ENCODE measurements around the gene LDLR. TPM values are rescaled to one million over a fixed set of nuclear protein-coding genes. Genes with fewer than 3 reads are reported as not detected.
"Not testable (repeated sequence)": the region's sequence is repeated elsewhere in the genome, so short reads cannot be mapped to it uniquely, and the experiment has no call there.

The LDLR gene
- polyA plus RNA-seq, 1 donor = 35.8 TPM

DNA sequence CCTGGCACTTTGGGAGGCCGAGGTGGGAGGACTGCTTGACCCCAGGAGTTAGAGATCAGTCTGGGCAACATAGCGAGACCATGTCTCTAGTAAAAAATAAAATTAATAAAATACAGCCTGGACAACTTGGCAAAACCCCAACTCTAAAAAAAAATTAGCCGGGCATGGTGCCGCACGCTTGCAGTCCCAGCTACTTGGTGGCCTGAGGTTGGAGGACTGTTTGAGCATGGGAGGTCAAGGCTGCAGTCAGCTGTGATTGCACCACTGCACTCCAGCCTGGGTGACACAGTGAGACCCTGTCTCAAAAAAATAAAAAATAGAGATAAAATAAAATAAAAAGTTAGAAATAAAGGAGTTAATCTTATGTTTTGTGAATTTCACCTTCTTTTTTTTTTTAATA lies 81.9 kb downstream of the LDLR start:
- H3K4me1 ChIP-seq (ENCODE audit: control insufficient read depth, insufficient read depth, low read length) = no peaks in the 10 kb centered on the region
- H3K27ac ChIP-seq (ENCODE audit: low read length) = no peak overlapping the region
- no peak for DNase-seq
- no CpG with 5 or more reads among the region's 5 CpGs for WGBS (ENCODE audit: insufficient coverage, low lambda C conversion rate)
- peaks cover 63% of the 10 kb centered on the region for H3K36me3 ChIP-seq (ENCODE audit: control insufficient read depth, insufficient read depth, low read length)
- no peak overlapping the region for H3K4me3 ChIP-seq (ENCODE audit: low read length)
- no peaks in the 10 kb centered on the region for H3K27me3 ChIP-seq (ENCODE audit: control insufficient read depth, insufficient read depth, low read length)
- H3K9me3 ChIP-seq (ENCODE audit: control insufficient read depth, low read depth, low read length) = peaks cover 2% of the 10 kb centered on the region

DNA sequence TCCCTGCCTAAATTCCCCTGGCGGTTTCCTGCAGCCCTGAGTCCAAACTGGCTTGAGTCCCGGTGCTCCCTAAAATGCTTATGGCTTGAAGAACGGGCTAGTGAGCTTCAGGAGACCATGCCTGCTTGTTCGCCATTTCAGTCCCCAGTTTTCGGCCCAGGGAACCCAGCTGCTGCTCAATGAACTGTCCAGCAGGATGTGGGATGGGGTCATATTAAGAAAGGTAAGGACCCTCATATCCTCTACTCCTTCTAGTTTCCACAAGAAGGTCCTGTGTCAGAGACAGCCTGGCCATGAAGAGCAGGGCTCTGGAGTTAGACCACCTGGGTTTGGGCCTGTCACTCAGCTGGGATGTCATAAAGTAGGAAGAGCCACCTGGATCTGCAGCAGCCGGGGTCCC lies 83.3 kb downstream of the LDLR start:
- Histone ChIP-seq H3K4me1 (ENCODE audit: control insufficient read depth, insufficient read depth, low read length) (no peaks in the 10 kb centered on the region), H3K9me3 (ENCODE audit: control insufficient read depth, low read depth, low read length) (peaks cover 2% of the 10 kb centered on the region), H3K27ac (ENCODE audit: low read length) (no peak overlapping the region), H3K4me3 (ENCODE audit: low read length) (no peak overlapping the region), H3K27me3 (ENCODE audit: control insufficient read depth, insufficient read depth, low read length) (no peaks in the 10 kb centered on the region), H3K36me3 (ENCODE audit: control insufficient read depth, insufficient read depth, low read length) (peaks cover 64% of the 10 kb centered on the region)
- WGBS (ENCODE audit: insufficient coverage, low lambda C conversion rate) = 80% methylated on average over 1 of the region's 6 CpGs
- DNase-seq = no peak

DNA sequence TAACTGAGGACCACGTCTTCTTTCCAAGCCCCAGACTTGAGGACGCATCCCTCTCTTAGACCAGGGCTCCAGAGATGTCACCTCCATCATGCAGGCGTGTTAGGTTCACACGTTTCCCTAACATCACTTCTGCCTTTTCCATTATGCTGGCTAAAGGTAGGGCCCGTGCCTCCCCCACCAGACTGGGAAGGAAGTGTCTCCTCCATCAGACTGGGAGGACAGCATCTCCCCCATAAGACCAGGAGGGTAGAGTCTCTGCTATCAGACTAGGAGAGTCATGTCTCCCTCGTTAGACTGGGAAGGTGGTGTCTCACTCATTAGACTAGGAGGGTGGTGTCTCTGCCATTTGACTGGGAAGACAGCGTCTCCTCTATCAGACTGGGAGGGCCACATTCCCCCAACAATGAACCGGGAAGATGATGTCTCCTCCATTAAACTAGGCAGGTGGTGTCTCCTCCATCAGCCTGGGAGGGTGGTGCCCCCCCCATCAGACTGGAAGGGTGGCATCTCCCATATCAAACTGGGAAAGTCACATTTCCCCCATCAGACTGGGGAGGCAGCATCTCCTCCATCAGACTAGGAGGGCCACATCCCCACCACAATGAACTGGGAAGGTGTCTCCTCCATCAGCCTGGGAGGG lies 84.4 kb downstream of the LDLR start:
- no peaks in the 10 kb centered on the region for H3K4me1 ChIP-seq (ENCODE audit: control insufficient read depth, insufficient read depth, low read length)
- peaks cover 2% of the 10 kb centered on the region for H3K9me3 ChIP-seq (ENCODE audit: control insufficient read depth, low read depth, low read length)
- DNase-seq = no peak
- H3K27ac ChIP-seq (ENCODE audit: low read length) = no peak overlapping the region
- no peaks in the 10 kb centered on the region for H3K27me3 ChIP-seq (ENCODE audit: control insufficient read depth, insufficient read depth, low read length)
- WGBS (ENCODE audit: insufficient coverage, low lambda C conversion rate) = no CpG with 5 or more reads among the region's 8 CpGs
- H3K4me3 ChIP-seq (ENCODE audit: low read length) = no peak overlapping the region
- peaks cover 68% of the 10 kb centered on the region for H3K36me3 ChIP-seq (ENCODE audit: control insufficient read depth, insufficient read depth, low read length)

DNA sequence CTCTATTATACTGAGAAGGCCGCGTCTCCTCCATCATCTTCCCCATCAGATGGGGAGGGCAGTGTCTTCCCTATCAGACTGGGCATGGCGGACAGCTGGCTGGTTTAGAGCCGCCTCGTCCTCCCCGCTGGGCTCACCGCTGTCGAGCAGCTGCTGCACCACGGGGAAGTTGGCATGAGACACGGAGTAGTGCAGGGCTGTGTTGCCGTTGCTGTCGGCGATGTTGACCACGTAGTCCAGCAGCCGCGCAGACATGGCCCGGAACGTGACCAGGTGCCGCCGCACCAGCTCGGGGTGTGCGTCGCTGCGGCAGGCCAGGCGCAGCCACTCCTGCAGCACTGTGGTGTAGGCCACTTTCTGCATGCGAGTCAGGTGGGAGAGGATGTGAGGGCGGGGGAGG lies 85.1 kb downstream of the LDLR start:
- Histone ChIP-seq H3K9me3 (ENCODE audit: control insufficient read depth, low read depth, low read length) (peaks cover 2% of the 10 kb centered on the region), H3K4me3 (ENCODE audit: low read length) (no peak overlapping the region), H3K4me1 (ENCODE audit: control insufficient read depth, insufficient read depth, low read length) (no peaks in the 10 kb centered on the region), H3K27me3 (ENCODE audit: control insufficient read depth, insufficient read depth, low read length) (no peaks in the 10 kb centered on the region), H3K27ac (ENCODE audit: low read length) (no peak overlapping the region), H3K36me3 (ENCODE audit: control insufficient read depth, insufficient read depth, low read length) (peaks cover 69% of the 10 kb centered on the region)
- no peak for DNase-seq
- WGBS (ENCODE audit: insufficient coverage, low lambda C conversion rate) = no CpG with 5 or more reads among the region's 27 CpGs

DNA sequence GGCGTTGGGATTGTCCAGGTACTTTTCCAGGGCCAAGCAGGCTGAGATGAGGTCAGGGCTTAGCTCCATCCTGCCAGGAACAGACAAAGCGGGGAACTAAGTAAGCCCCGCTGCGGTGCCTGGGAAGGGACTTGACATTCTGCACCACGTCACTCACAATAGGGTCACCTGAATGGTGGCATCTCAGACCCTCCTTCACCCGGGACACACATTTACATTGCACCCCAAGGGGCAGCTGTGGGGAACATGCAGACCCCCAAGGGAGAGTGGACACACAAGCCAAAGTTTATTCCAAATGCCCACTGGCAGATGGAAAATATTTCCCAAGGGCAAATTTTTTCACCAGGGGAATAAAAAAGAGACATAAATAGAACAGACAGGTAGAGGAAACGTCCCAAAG lies 86.7 kb downstream of the LDLR start:
- peaks cover 2% of the 10 kb centered on the region for H3K9me3 ChIP-seq (ENCODE audit: control insufficient read depth, low read depth, low read length)
- no CpG with 5 or more reads among the region's 7 CpGs for WGBS (ENCODE audit: insufficient coverage, low lambda C conversion rate)
- H3K27me3 ChIP-seq (ENCODE audit: control insufficient read depth, insufficient read depth, low read length) = no peaks in the 10 kb centered on the region
- DNase-seq = no peak
- H3K4me3 ChIP-seq (ENCODE audit: low read length) = no peak overlapping the region
- H3K4me1 ChIP-seq (ENCODE audit: control insufficient read depth, insufficient read depth, low read length) = no peaks in the 10 kb centered on the region
- H3K27ac ChIP-seq (ENCODE audit: low read length) = no peak overlapping the region
- H3K36me3 ChIP-seq (ENCODE audit: control insufficient read depth, insufficient read depth, low read length) = peaks cover 59% of the 10 kb centered on the region

DNA sequence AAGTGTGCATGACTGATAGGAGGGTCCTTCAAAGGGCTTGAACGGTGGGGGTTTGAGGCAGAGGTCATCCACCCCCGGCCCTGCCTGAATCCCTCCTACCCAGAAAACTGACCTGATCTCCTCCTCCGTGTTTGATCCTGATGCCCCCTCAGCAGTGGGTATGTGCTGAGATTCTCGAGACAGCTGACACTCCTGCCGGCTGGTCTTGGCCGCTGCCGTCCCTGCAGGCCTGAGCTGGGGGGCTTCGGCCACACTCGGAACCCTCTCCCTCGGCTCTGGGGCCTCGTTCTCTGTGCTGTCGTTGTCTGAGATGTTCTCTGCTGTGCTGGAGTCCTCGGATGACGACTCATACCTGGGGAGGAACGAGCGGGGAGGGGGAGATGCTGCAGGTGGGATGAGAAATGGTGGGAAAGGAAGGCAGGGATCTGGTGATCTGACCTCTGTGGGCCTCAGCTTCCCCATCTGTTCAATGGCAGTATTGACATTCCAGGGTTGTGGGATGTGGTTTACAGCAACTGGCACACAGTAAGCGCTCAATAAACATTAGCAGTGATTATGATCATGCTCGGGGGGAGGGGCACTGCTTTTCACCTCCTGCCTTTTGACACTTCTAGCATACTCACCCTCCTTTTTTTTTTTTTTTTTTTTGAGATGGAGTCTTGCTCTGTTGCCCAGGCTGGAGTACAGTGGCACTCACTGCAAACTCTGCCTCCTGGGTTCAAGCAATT lies 87.4 kb downstream of the LDLR start:
- no CpG with 5 or more reads among the region's 18 CpGs for WGBS (ENCODE audit: insufficient coverage, low lambda C conversion rate)
- Histone ChIP-seq H3K9me3 (ENCODE audit: control insufficient read depth, low read depth, low read length) (peaks cover 2% of the 10 kb centered on the region), H3K4me1 (ENCODE audit: control insufficient read depth, insufficient read depth, low read length) (no peaks in the 10 kb centered on the region), H3K4me3 (ENCODE audit: low read length) (no peak overlapping the region), H3K36me3 (ENCODE audit: control insufficient read depth, insufficient read depth, low read length) (peaks cover 56% of the 10 kb centered on the region), H3K27me3 (ENCODE audit: control insufficient read depth, insufficient read depth, low read length) (no peaks in the 10 kb centered on the region), H3K27ac (ENCODE audit: low read length) (no peak overlapping the region)
- DNase-seq = no peak

DNA sequence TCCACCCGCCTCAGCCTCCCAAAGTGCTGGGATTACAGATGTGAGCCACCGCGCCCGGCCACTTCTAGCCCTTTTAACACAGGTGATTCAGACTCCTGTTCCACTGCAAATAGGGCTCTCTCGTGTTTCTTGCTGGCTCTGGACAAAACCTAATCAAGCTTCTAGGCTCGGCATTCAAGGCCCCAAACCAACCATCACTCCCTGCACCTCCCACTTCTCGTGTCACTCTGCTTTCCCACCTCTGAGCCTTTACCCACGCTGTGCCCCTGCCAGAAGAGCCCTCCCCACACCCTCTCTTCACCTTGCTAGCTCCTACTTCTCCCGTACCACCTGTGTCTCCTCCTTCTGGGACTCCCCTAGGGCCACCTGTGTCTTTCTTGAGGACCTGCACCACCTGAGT lies 88.3 kb downstream of the LDLR start:
- no CpG with 5 or more reads among the region's 9 CpGs for WGBS (ENCODE audit: insufficient coverage, low lambda C conversion rate)
- Histone ChIP-seq H3K27ac (ENCODE audit: low read length) (no peak overlapping the region), H3K9me3 (ENCODE audit: control insufficient read depth, low read depth, low read length) (peaks cover 2% of the 10 kb centered on the region), H3K36me3 (ENCODE audit: control insufficient read depth, insufficient read depth, low read length) (peaks cover 56% of the 10 kb centered on the region), H3K27me3 (ENCODE audit: control insufficient read depth, insufficient read depth, low read length) (no peaks in the 10 kb centered on the region), H3K4me1 (ENCODE audit: control insufficient read depth, insufficient read depth, low read length) (no peaks in the 10 kb centered on the region), H3K4me3 (ENCODE audit: low read length) (no peak overlapping the region)
- no peak for DNase-seq

DNA sequence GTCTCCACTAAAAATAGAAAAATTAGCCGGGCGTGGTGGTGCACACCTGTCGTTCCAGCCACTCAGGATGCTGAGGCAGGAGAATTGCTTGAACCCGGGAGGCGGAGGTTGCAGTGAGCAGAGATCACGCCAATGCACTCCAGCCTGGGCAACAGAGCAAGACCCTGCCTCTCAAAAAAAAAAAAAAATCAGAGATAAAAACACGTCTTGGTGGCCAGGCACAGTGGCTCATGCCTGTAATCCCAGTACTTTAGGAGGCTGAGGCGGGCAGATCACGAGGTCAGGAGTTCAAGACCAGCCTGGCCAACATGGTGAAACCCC lies 89.8 kb downstream of the LDLR start:
- not testable (repeated sequence) for H3K4me1 ChIP-seq (ENCODE audit: control insufficient read depth, insufficient read depth, low read length); DNase-seq; H3K9me3 ChIP-seq (ENCODE audit: control insufficient read depth, low read depth, low read length); H3K4me3 ChIP-seq (ENCODE audit: low read length); H3K27ac ChIP-seq (ENCODE audit: low read length); H3K27me3 ChIP-seq (ENCODE audit: control insufficient read depth, insufficient read depth, low read length)
- H3K36me3 ChIP-seq (ENCODE audit: control insufficient read depth, insufficient read depth, low read length) = peaks cover 47% of the 10 kb centered on the region
- no CpG with 5 or more reads among the region's 9 CpGs for WGBS (ENCODE audit: insufficient coverage, low lambda C conversion rate)

DNA sequence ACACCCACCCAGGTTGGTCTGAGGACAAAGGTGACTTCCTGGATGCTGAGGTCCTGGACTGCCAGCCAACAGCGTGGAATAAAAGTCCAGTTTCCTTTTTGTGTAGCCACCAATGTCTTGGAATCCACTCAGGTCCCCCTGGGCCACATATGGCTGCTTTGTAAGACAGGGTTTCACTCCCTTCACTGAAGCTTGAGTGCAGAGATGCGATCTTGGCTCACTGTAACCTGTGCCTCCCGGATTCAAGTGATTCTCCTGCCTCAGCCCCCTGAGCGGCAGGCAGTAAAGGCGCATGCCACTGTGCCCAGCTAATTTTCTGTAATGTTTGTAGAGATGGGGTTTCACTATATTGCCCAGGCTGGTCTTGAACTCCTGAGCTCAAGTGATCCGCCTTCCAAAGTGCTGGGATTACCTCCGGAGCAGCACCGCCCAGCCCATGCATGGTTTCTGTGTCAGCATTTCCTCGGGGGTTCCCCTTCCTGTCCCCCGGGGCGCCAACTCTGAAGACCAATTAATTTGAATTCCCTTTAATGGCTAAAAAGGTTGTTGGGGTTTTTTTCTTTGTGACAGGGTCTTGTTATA lies 90.5 kb downstream of the LDLR start:
- DNase-seq = no peak
- Histone ChIP-seq H3K27me3 (ENCODE audit: control insufficient read depth, insufficient read depth, low read length) (no peaks in the 10 kb centered on the region), H3K4me3 (ENCODE audit: low read length) (no peak overlapping the region), H3K4me1 (ENCODE audit: control insufficient read depth, insufficient read depth, low read length) (no peaks in the 10 kb centered on the region), H3K36me3 (ENCODE audit: control insufficient read depth, insufficient read depth, low read length) (peaks cover 44% of the 10 kb centered on the region), H3K27ac (ENCODE audit: low read length) (no peak overlapping the region), H3K9me3 (ENCODE audit: control insufficient read depth, low read depth, low read length) (no peaks in the 10 kb centered on the region)
- WGBS (ENCODE audit: insufficient coverage, low lambda C conversion rate) = 80% methylated on average over 1 of the region's 11 CpGs

DNA sequence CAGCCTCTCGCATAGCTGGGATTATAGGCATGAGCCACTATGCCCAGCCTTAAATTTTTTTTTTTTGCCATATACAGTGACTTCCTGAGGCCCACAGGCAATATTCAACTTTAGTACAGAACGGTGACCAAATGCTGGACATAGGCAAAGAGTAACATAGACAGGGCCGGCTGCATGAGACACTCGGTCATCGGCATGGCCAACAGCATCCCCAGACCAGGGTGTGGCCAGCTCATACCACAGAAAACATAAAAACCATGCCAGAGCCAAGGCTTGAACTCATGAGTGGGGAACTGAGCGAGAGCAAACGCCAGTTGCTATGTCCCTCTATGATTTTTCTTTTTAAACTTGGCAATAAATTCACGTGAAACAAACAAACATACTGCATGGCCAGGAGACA lies 91.1 kb downstream of the LDLR start:
- whole genome bisulfite sequencing (ENCODE audit: insufficient coverage, low lambda C conversion rate) = no CpG with 5 or more reads among the region's 8 CpGs
- no peak overlapping the region for H3K27ac ChIP-seq (ENCODE audit: low read length)
- H3K36me3 ChIP-seq (ENCODE audit: control insufficient read depth, insufficient read depth, low read length) = peaks cover 47% of the 10 kb centered on the region
- no peak overlapping the region for H3K4me3 ChIP-seq (ENCODE audit: low read length)
- no peaks in the 10 kb centered on the region for H3K9me3 ChIP-seq (ENCODE audit: control insufficient read depth, low read depth, low read length)
- H3K4me1 ChIP-seq (ENCODE audit: control insufficient read depth, insufficient read depth, low read length) = no peaks in the 10 kb centered on the region
- no peaks in the 10 kb centered on the region for H3K27me3 ChIP-seq (ENCODE audit: control insufficient read depth, insufficient read depth, low read length)
- DNase-seq = no peak

DNA sequence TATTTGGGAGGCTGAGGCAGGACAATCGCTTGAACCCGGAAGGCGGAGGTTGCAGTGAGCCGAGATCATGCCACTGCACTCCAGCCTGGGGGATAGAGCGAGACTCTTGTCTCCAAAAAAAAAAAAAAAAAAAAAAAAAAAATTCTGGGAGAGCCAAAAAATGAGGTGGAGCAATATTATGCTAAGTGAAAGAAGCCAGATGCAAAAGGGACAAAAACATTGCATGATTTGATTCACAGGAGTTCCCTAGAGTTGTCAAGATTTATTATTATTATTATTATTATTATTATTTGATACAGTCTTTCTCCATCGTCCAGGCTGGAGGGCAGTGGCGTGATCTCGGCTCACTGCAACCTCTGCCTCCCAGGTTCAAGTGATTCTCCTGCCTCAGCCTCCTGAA lies 91.7 kb downstream of the LDLR start:
- not testable (repeated sequence) for H3K27me3 ChIP-seq (ENCODE audit: control insufficient read depth, insufficient read depth, low read length); H3K4me1 ChIP-seq (ENCODE audit: control insufficient read depth, insufficient read depth, low read length); DNase-seq; H3K4me3 ChIP-seq (ENCODE audit: low read length); H3K9me3 ChIP-seq (ENCODE audit: control insufficient read depth, low read depth, low read length); H3K27ac ChIP-seq (ENCODE audit: low read length)
- peaks cover 48% of the 10 kb centered on the region for H3K36me3 ChIP-seq (ENCODE audit: control insufficient read depth, insufficient read depth, low read length)
- 100% methylated on average over 1 of the region's 8 CpGs for WGBS (ENCODE audit: insufficient coverage, low lambda C conversion rate)

Data from large intestine (tissue), 3 donors.